Endometrial microvascular endothelial cells (primary cell): Measurements from ENCODE around the gene TSPAN5. TPM values are rescaled to one million over a fixed set of nuclear protein-coding genes. Genes with fewer than 3 reads are reported as not detected.

Experiments
- in situ Hi-C: cut with HindIII; loops from 2 replicates; pipeline ENCODE4 v1.10.0; 2017; ENCODE audit warnings: low sequenced_read_pairs, low pct_unique_long_range_greater_than_20kb; ENCODE audit errors: inconsistent ontology term
- total RNA-seq: library from RNA; depleted of rRNA; stranded (reverse); fragments of >200 nt; gene quantifications from one replicate; pipeline ENCODE4 v1.2.3, GENCODE V29; 2015; ENCODE audit errors: inconsistent ontology term

TSPAN5 gene
- total RNA-seq, 1 donor from 2014 or later, result 40.5 TPM

DNA sequence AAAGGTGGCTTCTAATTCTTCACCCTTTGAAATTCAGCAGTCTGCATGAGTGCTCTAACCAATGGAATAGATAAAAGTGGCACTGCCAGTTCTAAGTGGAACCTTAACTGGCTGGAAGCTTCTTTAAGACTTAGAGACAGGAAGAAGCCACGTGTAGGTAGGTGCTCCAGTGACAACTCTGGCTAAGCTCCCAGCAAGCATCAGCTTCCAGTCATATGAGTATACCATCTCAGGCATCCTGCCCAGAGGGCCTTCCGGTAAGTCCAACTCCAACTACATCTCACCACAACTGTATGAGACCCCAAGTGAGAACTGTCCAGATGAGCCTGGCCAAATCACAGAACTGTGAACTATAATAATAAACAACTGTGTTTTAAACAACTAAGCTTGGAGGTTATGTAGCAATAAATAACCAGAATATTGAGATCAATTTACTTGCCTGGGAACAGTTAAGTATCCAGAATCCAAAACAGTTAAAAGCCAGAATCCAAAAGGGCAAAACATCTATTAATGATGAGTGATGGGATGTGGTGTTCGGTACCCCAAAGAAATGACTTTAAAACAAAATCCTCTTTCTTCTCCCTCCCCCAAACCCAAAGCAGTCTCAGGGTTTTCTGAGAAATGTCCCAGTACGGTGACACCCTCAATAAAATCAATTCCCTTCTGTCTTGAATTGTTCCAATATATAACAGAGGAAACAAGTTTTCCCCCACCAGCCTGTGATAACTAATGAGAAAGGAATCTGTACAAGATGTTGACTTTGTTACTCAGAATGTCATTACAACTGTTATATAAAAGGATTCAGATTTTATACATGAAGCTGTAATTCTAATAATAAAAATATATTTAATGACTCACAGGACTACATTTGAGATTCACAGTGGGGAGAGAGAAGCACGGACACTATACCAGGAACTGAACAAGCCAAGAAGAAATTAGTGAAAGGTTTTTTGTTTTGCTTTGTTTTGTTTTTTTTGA is 4.2 kb downstream of the TSPAN5 start:
- in situ Hi-C loops, result no loop called here

DNA sequence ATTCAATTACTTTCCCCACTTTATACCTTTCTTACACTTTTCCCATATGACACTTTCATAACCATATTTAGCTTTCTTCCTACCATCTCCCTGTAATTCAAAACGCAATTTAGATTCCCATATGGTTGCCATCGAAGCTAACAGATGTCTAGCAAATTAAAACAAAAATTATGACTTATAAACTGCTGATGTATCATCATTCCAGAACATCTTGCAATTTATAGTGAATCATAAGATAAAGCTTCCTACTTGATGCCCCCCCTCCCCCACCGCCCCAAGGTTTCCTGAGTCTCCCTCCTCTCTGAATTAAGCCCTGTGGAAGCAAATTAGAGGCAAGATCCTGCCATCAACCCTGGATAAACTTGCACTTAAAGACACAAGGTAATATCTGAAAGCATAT is 5.4 kb downstream of the TSPAN5 start:
- in situ Hi-C loops, result no loop called here

DNA sequence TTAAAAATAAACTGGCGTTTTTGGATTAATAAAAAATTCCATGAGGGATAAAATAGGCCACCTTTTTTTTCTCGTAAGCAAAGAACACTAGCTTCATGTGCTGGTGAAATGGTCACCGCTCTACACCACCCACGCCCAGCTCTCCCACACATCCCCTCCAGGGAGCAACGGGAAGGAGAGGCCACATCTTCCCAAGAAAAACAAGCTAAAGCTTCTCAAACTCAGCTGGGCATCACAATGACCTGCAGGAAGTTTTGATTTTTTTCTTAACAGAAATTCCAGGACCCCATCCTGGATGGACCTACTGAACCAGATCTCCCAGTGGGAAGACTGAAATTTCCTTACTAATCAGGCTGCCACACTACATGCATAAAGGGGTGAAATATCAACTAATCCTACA is 9.8 kb downstream of the TSPAN5 start:
- in situ Hi-C loops, result no loop called here

DNA sequence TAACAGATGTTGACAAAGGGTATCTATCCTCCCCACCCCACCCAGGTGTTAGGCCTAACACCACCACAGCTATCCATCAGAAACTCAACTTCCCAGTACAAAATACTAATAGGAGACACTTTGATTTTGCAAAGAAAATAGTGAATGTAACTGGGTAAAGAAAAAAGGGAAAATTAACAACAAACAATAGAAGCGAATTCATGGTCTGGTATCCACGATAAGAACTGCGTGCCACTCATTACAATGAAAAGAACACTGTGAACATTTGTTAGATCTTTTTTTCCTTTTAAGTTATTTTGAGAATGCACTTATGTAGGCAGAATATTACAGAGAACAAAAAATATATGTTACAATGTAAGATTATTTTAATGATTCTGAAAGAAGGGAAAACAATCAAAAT is 12.0 kb downstream of the TSPAN5 start:
- in situ Hi-C loops, result no loop called here

DNA sequence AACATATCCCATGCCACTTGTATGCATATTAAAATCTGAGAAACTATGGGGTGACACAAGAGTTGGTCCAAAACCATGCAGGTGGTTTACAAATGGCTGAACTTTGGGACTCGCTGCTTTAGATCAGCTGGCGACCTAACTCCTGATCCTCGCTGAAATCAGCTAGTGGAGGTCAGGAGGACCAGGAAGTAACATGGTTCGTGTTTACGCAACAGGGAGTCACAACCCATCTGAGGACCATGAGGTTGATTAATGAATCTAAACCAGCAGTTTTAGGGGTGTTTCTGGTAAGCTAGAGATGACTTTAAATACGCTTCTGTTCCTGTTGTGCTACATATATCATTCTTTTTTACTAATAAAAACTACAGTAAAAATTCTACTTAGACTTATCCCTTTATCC is 12.9 kb downstream of the TSPAN5 start:
- in situ Hi-C loops, result no loop called here

DNA sequence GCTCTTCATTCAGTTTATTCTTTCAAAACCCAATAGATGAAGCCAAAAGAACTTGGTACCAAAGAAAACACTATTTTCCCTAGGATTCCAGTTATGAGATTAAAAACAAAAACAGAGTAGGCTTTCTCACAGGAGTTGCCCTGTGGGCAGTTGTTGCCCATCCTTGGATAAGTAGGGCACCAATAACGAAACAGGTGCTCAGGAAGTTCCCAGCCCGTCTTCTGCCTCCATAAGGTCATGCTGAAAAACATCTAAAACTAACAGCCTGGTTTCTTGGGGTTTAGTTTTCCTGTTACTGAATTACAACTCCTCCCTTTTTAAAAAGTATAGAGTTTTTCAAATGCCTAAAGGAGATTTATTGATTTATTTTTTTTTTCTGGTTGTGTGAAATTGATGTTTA is 14.7 kb downstream of the TSPAN5 start:
- in situ Hi-C loops, result no loop called here

DNA sequence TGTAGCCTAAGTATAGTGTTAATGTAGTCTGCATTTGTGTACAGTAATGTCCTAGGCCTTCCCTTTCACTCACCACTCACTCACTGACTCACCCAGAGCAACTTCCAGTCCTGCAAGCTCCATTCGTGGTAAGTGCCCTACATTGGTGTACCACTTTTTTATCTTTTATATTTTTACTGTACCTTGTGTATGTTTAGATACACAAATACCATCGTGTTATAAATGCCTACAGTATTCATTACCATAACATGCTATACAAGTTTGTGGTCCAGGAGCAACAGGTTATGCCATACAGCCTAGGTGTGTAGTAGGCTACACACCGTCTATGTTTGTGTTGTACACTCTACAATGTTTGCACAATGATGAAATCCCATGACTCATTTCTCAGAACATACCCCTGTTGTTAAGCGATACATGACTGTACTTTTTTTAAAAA is 15.4 kb downstream of the TSPAN5 start:
- in situ Hi-C loops, result no loop called here

DNA sequence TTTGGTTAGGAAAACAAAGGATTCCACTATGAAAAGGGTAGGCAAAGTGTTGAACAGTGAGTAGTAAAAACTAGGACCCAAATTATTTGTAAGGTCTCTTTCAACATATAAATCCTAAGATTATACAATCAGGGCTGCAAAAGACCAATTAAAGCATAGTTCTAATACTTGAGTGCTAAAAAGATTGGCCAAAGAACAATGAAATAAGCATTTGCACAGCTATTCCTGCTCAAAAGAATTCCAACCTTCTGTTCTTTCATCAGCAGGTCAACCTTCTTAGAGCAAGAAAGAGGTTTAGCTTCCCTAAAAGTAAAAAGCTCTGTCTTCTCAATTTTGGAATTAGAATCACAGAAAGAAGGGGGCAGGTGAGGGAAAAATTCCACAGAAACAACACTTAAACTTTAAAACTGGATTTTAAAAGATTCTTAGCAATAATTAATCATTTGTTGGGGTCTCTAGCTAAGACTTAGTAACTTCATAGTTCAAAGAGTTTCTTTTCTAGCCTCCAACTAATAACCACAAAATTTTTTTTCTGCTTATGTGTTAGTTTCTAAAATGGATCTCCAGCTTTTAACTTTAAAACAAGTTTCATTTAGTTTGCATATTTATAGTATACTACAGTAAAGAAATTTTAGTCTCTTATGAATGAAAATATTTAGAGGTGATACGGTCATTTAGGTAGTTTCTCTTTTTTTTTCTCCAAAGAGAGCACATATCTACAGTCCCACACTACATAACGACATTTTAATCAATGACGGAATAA is 16.3 kb downstream of the TSPAN5 start:
- in situ Hi-C loops, result no loop called here

DNA sequence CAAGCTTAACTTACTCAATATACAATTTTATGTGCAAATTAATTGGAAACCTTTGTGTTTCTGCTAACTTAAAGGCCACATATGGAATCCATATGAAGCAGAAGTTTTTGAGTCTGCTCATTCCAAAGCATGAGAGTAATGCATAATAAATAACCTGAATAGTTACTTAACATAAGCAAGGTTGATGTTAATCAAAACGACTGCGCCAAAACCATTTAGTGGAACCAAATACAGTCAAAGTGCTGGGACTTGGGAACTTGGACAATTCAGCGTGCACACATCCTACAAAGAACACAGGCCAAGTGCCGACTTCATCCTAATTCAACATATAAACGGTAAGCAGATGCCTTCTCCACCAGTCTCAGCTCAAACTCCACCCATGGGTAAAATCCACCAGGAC is 17.0 kb downstream of the TSPAN5 start:
- in situ Hi-C loops, result no loop called here

DNA sequence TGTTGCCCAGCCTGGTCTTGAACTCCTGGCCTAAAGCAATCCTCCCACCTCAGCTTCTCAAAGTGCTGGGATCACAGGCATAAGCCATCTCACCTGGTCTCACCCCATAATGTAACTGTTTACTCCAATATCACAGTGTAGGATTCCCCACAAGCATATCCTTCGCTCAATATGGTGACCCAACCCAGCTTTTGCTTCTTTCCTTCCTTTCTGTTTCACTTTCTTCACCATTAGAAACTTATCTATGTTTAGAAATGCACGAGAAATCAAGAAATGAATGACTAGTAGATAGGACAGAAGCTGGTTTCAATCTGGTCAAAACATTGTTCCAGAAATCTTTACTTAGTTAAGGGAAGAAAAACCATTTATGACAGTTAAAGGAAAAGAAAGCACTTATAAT is 18.9 kb downstream of the TSPAN5 start:
- in situ Hi-C loops, result no loop called here

DNA sequence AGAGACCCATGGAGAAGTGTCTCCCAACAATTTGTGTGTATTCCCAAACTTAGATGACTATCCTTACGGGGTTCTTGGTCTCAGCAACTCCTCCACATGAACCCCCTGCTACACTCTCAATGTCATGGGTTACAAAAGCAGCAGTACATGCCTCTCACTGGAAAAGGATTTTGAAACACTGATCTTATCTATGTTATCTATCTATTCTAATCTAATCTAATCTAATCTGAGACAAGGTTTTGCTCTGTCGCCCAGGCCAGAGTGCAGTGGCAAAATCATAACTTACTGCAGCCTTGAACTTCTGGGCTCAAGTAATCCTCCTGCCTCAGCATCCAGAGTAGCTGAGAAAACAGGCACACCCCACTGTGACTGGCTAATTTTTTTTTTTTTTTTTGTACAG is 19.3 kb downstream of the TSPAN5 start:
- in situ Hi-C loops, result no loop called here

DNA sequence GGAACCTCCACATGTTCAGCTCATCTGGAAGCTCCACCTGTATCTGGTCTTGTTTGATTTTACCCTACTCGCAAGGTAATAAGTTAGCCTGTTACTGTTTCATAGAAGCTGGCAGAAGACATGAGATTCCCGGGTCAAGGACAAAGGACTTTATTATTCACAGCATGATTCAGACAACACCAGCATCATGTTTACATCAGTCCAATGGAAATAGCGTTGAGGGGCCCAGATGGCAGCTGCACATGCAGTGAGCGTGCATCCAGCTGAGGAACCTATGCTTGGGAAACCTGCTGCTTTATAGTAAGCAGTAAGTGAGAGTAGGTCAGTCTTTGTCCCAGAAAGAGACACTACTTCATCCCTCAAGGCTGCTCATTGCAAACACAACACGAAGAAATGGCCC is 19.8 kb downstream of the TSPAN5 start:
- in situ Hi-C loops, result no loop called here

DNA sequence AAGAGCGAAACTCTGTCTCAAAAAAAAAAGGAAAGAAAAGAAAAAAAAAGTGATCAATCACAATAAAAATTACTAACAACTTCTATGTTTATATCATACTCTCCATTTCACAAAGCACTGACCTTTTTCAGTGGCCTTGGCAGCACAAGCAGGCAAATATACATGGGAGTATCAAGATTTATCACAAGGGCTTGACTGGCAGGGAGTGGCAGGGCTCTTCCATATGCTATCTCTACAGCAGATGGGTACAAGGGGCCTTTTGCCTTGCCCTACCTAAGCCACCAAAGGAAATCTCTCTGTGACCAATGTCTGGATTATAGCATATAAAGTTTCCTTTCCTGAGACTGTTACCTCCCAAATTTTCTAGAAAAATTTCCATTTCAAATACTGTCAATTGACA is 24.4 kb downstream of the TSPAN5 start:
- in situ Hi-C loops, result no loop called here

DNA sequence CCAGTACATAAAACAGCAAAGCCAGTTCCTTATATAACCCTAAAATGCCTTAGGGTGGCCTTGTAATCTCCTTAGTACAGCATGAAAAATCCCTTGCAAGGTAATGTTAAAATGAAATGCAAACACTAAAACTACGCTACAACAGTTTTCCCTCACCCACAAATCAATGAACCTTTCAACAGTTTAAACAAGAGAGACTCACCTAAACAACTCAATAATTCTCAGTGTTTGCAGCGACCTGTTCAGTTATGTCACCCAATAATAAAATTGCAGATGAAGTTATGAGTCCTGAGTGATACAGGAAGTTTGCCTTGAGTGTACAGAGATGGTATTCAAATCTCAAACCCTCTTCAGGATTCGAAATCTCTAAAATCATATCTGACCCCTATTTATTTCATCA is 25.3 kb downstream of the TSPAN5 start:
- in situ Hi-C loops, result no loop called here

DNA sequence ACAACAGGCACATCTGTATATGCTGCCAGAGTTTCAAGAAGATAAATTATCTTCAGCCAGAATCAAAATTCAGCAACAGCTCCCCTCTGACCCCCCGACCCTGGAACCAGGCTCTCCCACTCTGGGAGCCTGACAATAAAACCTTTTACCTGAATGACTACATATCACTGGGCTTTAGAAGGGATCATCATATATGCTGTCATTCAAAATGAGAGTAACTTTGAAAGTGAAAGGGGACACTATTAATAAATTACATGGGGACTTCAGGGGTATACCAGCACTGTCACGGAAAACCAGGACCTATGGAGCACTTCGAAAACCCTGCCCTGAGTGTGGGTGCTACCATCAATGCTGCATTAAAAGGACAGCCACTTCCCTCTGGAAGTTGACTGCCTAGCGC is 26.2 kb downstream of the TSPAN5 start:
- in situ Hi-C loops, result no loop called here

DNA sequence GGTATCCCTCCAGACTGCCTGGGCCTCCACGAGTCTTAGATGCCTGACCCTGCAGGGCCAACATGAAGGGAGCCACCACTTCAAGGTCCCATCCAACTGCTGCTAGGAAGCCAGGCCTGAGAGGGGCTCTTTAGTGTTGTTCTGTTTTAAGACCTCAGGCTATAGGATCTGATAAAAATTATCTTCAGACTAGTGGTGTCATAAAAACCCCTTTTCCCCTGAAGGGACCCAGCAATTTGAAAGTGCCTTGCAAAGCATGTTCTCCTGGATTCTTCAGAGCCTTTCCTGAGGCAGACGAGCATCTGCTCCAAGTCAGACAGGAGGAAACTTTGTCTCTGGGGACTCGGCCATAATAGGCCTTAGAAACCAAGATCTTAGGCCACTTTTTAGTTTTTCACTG is 26.9 kb downstream of the TSPAN5 start:
- in situ Hi-C loops, result no loop called here

DNA sequence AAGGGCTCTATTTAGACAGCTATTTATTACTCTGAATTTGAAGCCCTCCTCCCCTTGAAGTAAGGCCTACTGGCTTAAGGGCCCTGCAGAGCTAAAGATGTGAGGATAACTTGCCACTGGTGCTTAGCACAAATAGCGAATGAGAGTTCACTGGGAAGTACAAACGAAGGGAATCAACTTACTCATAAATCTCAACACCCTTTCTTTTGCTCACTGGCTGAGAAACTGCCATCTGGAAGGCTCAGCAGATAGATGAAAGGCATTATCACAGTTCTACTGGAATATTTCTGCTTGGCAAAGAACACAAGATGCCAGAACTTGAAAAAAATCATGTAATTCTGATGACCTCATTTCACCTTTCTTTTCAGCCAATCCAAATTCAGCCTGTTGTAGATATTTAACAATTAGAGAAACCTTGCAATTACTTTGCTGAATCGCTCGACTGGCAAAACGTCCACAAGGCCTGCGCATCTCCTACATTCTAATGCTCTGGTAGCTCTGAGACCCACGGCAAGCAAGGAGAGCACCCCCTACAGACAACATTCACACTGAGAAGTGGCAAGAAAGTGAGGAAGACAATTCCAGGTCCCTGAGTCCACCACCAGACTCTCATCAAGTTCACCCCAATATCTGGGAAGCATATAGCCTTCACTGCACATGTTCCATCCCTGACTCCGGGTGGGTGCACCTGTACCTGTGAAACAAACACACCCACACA is 27.5 kb downstream of the TSPAN5 start:
- in situ Hi-C loops, result no loop called here

DNA sequence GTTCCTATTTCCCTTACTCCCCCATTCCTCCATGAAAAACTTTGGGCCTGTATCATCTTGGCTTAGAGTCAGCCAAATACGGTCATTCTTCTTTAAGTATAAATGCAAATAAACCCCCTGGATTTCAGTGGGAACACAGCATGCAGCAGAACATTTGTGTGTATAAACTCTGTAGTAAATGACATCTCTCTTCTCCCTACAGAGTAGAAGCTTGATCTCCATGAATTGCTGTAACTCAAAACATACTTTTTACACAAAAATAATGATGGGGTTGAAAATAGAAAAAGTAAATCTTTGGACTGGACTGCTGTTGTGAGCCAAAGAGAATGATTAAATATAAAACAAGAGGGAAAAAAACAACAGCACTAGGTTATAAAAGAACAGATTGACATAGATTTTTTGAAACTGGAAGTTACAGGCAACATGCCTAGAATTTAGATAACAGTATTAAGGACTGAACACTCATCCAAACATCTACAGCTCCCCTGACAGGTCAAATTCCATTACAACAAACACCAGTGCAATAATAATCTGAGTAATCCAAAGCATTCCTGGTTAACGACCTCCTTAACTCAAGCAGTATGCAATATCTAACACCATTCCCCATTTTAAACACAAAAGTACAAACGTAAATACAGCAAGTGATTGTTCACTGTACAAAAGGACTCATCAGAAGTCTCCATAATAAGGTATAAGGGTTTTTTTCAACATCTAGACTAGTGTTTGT is 30.7 kb downstream of the TSPAN5 start:
- in situ Hi-C loops, result no loop called here

DNA sequence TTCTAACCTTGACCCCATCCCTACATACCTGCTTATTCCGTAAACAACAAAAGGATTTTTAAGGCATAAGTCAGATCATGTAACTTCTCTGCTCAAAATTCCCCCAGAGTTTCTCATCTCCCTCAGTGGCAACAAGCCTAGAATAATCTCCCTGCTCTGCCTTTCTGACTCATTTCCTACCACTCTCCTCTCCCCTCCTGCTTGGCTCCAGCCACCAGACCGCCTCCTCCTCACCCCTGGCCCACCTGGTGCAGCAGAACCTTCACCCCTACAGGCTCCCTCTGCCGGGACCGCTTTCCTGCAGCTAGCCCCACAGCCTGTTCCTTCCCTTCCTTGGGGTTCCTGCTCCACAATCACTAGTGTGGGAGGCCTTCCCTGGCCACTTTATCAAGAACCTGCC is 32.1 kb downstream of the TSPAN5 start:
- in situ Hi-C loops, result no loop called here
